Adrenal gland (tissue), 12 donors: ENCODE results near the gene DUSP1. TPM values are rescaled to one million over a fixed set of nuclear protein-coding genes. Genes with fewer than 3 reads are reported as not detected.

Experiments used
- DNase-seq, 7 donors: peaks; one replicate each; pipeline ENCODE4 v3.0.0-alpha.2; 2019 to 2020
- H3K27ac ChIP-seq, 5 donors: fragments of 200-600 bp; sonication (generic) in 4 of 5; 1 replicate in 3 of 5; 2 replicates in 2 of 5; pipeline versions ENCODE4 v1.5.1 to v1.8.0; 2016 to 2020; ENCODE audit warnings: mild to moderate bottlenecking in 1 of 5
- H3K27me3 ChIP-seq: fragments of 200-600 bp; 2 replicates; pipeline ENCODE4 v1.8.0; 2021
- H3K36me3 ChIP-seq, 2 donors: fragments of 200-600 bp; replicated peaks in 1 of 2; 1 replicate in 1 of 2; 2 replicates in 1 of 2; pipeline versions ENCODE4 v1.5.1 to v1.8.0; 2018 to 2022
- H3K4me1 ChIP-seq, 2 donors: fragments of 200-600 bp; replicated peaks in 1 of 2; 1 replicate in 1 of 2; 2 replicates in 1 of 2; pipeline versions ENCODE4 v1.5.1 to v1.8.0; 2018 to 2021
- H3K4me3 ChIP-seq, 4 donors: fragments of 200-600 bp; sonication (generic) in 3 of 4; one replicate each; pipeline ENCODE4 v1.5.1; 2016 to 2018
- H3K9me3 ChIP-seq, 3 donors: fragments of 200-600 bp; sonication (generic) in 1 of 3; replicated peaks in 1 of 3; 1 replicate in 2 of 3; 2 replicates in 1 of 3; pipeline versions ENCODE4 v1.5.1 to v1.8.0; 2016 to 2021
- CTCF ChIP-seq, 6 experiments: fragments of 450-650 bp in 4 of 6; fragments of 200-600 bp in 2 of 6; sonication (generic) in 1 of 6; IDR thresholded peaks; 1 replicate in 5 of 6; 2 replicates in 1 of 6; pipeline versions ENCODE4 v1.5.1 to v1.8.0; 2016 to 2021; ENCODE audit warnings: antibody characterized with exemption in 6 of 6, mild to moderate bottlenecking in 2 of 6, moderate library complexity in 1 of 6
- POLR2A ChIP-seq, 2 donors: fragments of 450-650 bp; IDR thresholded peaks; one replicate each; pipeline ENCODE4 v1.6.1; 2017; ENCODE audit warnings: antibody characterized with exemption in 2 of 2, mild to moderate bottlenecking in 2 of 2, moderate library complexity in 1 of 2
- WGBS, 4 donors: extraction: QIAGEN DNeasy Blood & Tissue Kit in 2 of 4; methylation state at CpG; one replicate each; pipeline versions ENCODE4 v1.1.5 to v1.1.7; 2013 to 2017; 5-methylcytosine and 5-hydroxymethylcytosine counted together
- intact Hi-C, 2 donors: fragments of 100-400 bp; cut with DNase I; formaldehyde crosslinking; loops; one replicate each; pipeline versions ENCODE4 v1.14.1 to v1.15.0; 2022 to 2023
- polyA plus RNA-seq, 3 donors: library from polyadenylated mRNA; stranded (reverse); fragments of 200-250 nt in 2 of 3; fragments of 350-450 nt in 1 of 3; fragmentation: Illumina TruSeq in 1 of 3; extraction: RNeasy Lipid Tissue Mini Kit (QIAGEN cat#74804) in 1 of 3; gene quantifications; one replicate each; pipeline ENCODE4 v1.2.3, GENCODE V29; 2013 to 2014
- total RNA-seq, 9 donors: library from RNA; depleted of rRNA in 4 of 9; stranded (reverse); fragments of >200 nt in 4 of 9; fragments of 120-200 nt in 1 of 9; fragmentation: NEBNext Ultra II Directional in 1 of 9; extraction: Animal tissue kit (Norgen Biotek cat#: 25700) in 1 of 9; gene quantifications; one replicate each; pipeline versions ENCODE4 v1.1.0 to v1.2.4, GENCODE V29; 2013 to 2023
- donor health status: healthy with polysubstance abuse.
- donor health status: Bipolar disorder and iron deficiency.
- donor health status: DM: yes; HTN: yes; CAD: no.
- donor health status: DM: no; HTN: no; CAD: no.
- donor health status: DM: no; HTN: no; CAD: no.
- donor health status: DM: yes; HTN: yes; CAD: no.

The DUSP1 gene
- total and polyA plus RNA-seq, 12 donors, result 59.5 to 603 (median 260) TPM

GRCh38 chr5:172763120-172763464 lies 7.9 kb downstream of the DUSP1 start:
- Histone ChIP-seq H3K27ac (no peak overlapping the region), H3K9me3 (no peaks in the 10 kb centered on the region), H3K4me3 (no peak overlapping the region), H3K27me3 (no peaks in the 10 kb centered on the region), H3K4me1 (peaks cover 30 to 42% of the 10 kb centered on the region in 2 donors), H3K36me3 (peaks cover 0 to 8% of the 10 kb centered on the region in 2 donors)
- intact Hi-C loops, result loop anchor here (5.0 kb wide), 1 partner anchor 46 kb away; no protein-coding TSS in a partner anchor
- TF ChIP-seq POLR2A (IDR thresholded peaks at IDR 0.05) (no peak), CTCF (IDR thresholded peaks at IDR 0.05) (no peak)
- WGBS, 4 donors, result 84 to 96% (median 93%) methylated on average over 12 to 21 of the region's 21 CpGs
- DNase-seq, result no peak

GRCh38 chr5:172762214-172763119 lies 8.5 kb downstream of the DUSP1 start:
- intact Hi-C loops, result loop anchor here (5.0 kb wide), 1 partner anchor 45 kb away; no protein-coding TSS in a partner anchor
- Histone ChIP-seq H3K27ac (no peak overlapping the region), H3K27me3 (no peaks in the 10 kb centered on the region), H3K4me3 (no peak overlapping the region), H3K4me1 (peaks cover 24 to 42% of the 10 kb centered on the region in 2 donors), H3K9me3 (no peaks in the 10 kb centered on the region), H3K36me3 (peaks cover 0 to 1% of the 10 kb centered on the region in 2 donors)
- WGBS, 4 donors, result 94 to 97% (median 95%) methylated on average over 30 to 37 of the region's 37 CpGs
- no peak for TF ChIP-seq CTCF (IDR thresholded peaks at IDR 0.05)
- no peak for TF ChIP-seq POLR2A (IDR thresholded peaks at IDR 0.05)
- DNase-seq, result peak in 2 of 7 donors; percentile 13 to 56

GRCh38 chr5:172760959-172761358 lies 10.0 kb downstream of the DUSP1 start:
- WGBS, 4 donors, result 80 to 97% (median 89%) methylated on average over 2 of the region's 2 CpGs
- intact Hi-C loops, result loop anchor here (5.0 kb wide), 1 partner anchor 44 kb away; no protein-coding TSS in a partner anchor
- no peaks in the 10 kb centered on the region for H3K9me3 ChIP-seq
- DNase-seq, result peak in 2 of 7 donors; percentile 11 to 34
- H3K36me3 ChIP-seq, result no peaks in the 10 kb centered on the region
- no peak overlapping the region for H3K4me3 ChIP-seq
- H3K27me3 ChIP-seq, result no peaks in the 10 kb centered on the region
- H3K27ac ChIP-seq, result no peak overlapping the region
- no peak for TF ChIP-seq POLR2A (IDR thresholded peaks at IDR 0.05)
- TF ChIP-seq CTCF (IDR thresholded peaks at IDR 0.05), result no peak
- peaks cover 13 to 28% of the 10 kb centered on the region in 2 donors for H3K4me1 ChIP-seq

- no peak for DNase-seq
- no peaks in the 10 kb centered on the region for H3K27me3 ChIP-seq
- TF ChIP-seq POLR2A (IDR thresholded peaks at IDR 0.05) (no peak), CTCF (IDR thresholded peaks at IDR 0.05) (no peak)
- H3K36me3 ChIP-seq, result no peaks in the 10 kb centered on the region
- intact Hi-C loops, result loop anchor here (5.0 kb wide), 1 partner anchor 43 kb away; no protein-coding TSS in a partner anchor
- H3K4me3 ChIP-seq, result no peak overlapping the region
- H3K27ac ChIP-seq, result no peak overlapping the region
- 92 to 100% (median 96%) methylated on average over 1 of the region's 1 CpG for WGBS, 4 donors
- H3K4me1 ChIP-seq, result peaks cover 6 to 20% of the 10 kb centered on the region in 2 donors
- H3K9me3 ChIP-seq, result no peaks in the 10 kb centered on the region
Observed at GRCh38 chr5:172760136-172760535, 10.9 kb downstream of the DUSP1 start.
